Stimulated activated CD4-positive, alpha-beta T cell treated with anti-CD3 and anti-CD28 coated beads, Interleukin-1b, Interleukin-23, amount 100 ng/mL, for 4 hours (primary cell): ENCODE data around the gene NUTF2.
A peak's percentile ranks its signal among the peaks of the same experiment; 100 is the strongest.
"Not testable (repeated sequence)": the region's sequence is repeated elsewhere in the genome, so short reads cannot be mapped to it uniquely, and the experiment has no call there.

Experiments
- DNase-seq, 2 donors: peaks; one replicate each; pipeline ENCODE4 v3.0.0-alpha.2; 2020; ENCODE audit warnings: low read depth in 2 of 2

The NUTF2 gene

GRCh38 chr16:67885545-67885944, 38.8 kb downstream of the NUTF2 start:
- no peak for DNase-seq

- DNase-seq: no peak
These were observed 39.2 kb downstream of the NUTF2 start for GRCh38 chr16:67885976-67886375.

GRCh38 chr16:67886387-67886786, 39.7 kb downstream of the NUTF2 start:
- no peak for DNase-seq

- DNase-seq: no peak
These were observed 41.6 kb downstream of the NUTF2 start for GRCh38 chr16:67888331-67888730.

- no peak for DNase-seq
These were observed 45.6 kb downstream of the NUTF2 start for GRCh38 chr16:67892375-67892774.

GRCh38 chr16:67892899-67893742, 46.4 kb downstream of the NUTF2 start, which contains the start of gene PSKH1:
PSKH1 (plus strand) TSS chr16:67893254; CDS start chr16:67908750, 15,496 bp downstream.
- DNase-seq: peak; percentile 89 to 93

- no peak for DNase-seq
These were observed 47.1 kb downstream of the NUTF2 start for GRCh38 chr16:67893743-67894399.

- DNase-seq: no peak
These were observed 50.5 kb downstream of the NUTF2 start for GRCh38 chr16:67897231-67897630.

- DNase-seq: no peak
These were observed 55.0 kb downstream of the NUTF2 start for GRCh38 chr16:67901734-67902133.

- DNase-seq: no peak
These were observed 56.1 kb downstream of the NUTF2 start for GRCh38 chr16:67902831-67903230.

GRCh38 chr16:67907397-67908180, 60.9 kb downstream of the NUTF2 start:
- DNase-seq: no peak

- DNase-seq: no peak
These were observed 62.5 kb downstream of the NUTF2 start for GRCh38 chr16:67909056-67909742.

- DNase-seq: no peak
These were observed 63.4 kb downstream of the NUTF2 start for GRCh38 chr16:67910158-67910557.

- no peak for DNase-seq
These were observed 68.2 kb downstream of the NUTF2 start for GRCh38 chr16:67914758-67915495.

- not testable (repeated sequence) for DNase-seq
These were observed 68.7 kb downstream of the NUTF2 start for GRCh38 chr16:67915496-67915769.

- no peak for DNase-seq
These were observed 69.3 kb downstream of the NUTF2 start for GRCh38 chr16:67915831-67916723.

- DNase-seq: no peak
These were observed 70.6 kb downstream of the NUTF2 start for GRCh38 chr16:67917140-67917851.

- no peak for DNase-seq
These were observed 71.1 kb downstream of the NUTF2 start for GRCh38 chr16:67917852-67918236.

GRCh38 chr16:67919622-67920221, 73.0 kb downstream of the NUTF2 start:
- no peak for DNase-seq
